HG03520 (cell line): ENCODE measurements around the gene CEMIP2.

ENCODE experiments used
- ATAC-seq: cut with Tn5 transposase; IDR thresholded peaks from one replicate; pipeline ENCODE4 v1.9.1; 2021; ENCODE audit warnings: mild to moderate bottlenecking, moderate library complexity; ENCODE audit not compliant: unreplicated experiment

Gene CEMIP2

DNA sequence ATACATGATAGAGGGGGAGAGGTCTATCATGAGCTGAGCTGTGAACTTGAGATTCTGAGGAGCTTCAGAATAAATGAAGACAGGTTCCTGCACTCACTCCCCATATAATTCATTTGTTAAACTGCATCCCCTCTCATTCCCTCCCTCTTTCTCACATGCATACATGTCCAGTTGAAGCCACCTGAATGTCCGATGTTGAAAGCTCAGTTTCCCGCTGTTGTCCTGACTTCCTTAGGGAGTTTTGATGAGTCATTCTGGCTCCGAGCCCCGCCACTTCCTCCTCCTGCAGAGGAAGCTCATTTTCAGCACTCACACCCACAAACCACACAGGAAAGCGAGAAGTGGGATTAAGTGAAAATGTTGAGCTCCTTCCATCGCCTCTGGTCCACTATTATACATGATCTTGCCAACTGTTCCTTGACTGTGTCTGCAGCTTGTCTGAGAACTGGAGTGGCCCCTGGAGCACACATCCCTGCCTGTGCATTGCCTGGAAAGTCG lies 121.2 kb downstream of the CEMIP2 start:
- no peak for ATAC-seq

DNA sequence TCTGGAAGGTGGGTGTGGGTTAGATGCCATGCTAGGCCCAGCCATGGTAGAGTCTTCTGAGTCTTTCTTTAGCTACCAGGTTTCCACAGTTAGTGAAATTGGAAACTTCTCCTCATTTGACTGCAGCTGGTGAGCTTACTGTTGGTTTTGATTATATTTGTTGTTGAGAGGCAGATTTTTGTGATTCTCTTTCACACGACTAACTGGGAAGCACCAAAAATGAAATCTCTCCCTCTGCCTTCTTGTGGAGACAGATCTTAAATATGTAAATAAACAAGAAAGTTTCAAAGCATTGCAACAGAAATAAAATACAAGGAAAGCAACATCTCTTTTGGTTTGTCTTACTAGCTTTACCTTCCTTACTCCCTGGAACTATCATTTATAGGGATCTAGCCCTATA lies 122.2 kb downstream of the CEMIP2 start:
- ATAC-seq, result no peak

DNA sequence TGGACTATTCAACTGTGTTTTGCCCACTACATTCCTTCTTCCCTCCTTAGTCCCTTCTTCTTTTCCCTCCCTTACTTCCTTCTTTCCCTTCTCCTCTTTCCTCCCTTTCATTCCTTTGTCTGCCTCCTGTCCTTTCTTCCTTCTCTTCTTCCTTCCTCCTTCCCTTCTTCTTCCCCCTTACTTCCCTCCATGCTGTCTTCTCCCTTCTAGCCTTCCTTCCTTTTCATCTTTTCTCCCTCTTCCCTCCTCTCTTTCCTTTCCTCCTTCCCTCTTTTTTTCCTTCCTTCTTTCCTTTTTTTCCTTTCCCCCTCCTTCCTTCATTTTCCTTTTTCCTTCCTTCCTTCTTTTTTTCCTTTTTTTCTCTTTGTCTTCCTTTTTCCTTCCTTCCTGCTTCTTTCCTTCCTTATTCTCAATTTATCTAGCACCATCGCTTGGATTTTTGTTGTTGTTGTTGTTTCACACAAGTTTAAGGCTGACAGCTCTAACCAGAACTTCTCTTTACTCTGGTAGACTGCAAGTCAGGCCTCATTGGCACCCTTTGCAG lies 123.4 kb downstream of the CEMIP2 start:
- no peak for ATAC-seq

DNA sequence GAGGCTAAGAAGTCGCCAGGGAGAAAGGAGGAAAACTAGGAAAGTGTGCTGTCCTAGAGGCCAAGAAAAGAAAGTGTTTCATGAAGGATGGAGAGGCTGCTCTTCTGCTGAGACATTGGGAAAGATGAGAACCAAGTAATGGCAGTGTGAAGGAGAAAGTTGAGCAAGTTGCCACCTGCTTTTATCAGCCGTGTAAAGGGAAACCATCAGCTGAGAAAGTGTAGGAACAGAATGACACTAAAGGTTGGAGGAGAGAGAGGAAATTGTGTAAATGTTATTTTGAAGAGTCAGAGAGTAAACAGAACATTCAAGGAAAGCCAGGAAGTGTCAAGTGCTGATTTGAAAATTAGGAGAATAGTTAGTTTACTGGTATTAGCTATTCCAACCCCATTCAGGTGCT lies 125.0 kb downstream of the CEMIP2 start:
- no peak for ATAC-seq

DNA sequence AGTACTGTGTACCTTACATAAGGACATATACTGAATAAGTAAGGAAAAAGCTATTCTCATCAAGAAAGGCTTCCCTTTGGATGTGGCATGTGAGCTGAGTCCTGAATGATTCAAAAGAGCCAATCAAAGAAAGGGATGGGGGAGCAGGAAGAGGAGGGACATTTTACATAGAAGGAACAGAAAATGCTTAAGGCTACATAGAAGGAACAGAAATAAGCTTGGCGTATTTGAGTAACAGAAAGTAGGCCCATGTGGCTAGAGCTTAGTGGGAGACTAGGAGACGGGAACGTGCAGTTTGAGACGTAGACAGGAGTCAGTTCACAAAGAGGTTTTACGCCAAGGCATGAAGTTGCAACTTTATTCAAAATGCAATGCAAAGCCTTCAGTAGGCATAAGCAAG lies 126.3 kb downstream of the CEMIP2 start:
- no peak for ATAC-seq

DNA sequence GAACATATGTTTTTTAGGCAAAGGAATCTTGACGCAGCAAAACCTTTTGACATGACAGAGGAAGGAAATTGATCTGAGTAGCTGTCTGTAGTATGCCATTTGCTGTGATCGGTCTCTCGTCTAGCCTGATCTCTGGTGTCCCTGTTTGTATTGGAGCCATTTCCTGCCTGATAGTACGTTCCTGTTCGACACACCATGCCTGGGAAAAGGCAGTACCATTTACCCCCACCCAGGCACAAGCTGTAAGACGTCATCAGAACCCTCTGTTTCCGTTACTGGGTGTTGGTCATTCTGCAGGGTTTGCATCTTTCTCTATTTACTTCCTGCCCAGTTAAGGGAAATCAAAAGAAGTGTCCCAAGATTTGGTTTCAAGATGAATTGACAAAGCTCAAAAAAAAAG lies 129.7 kb downstream of the CEMIP2 start:
- no peak for ATAC-seq

DNA sequence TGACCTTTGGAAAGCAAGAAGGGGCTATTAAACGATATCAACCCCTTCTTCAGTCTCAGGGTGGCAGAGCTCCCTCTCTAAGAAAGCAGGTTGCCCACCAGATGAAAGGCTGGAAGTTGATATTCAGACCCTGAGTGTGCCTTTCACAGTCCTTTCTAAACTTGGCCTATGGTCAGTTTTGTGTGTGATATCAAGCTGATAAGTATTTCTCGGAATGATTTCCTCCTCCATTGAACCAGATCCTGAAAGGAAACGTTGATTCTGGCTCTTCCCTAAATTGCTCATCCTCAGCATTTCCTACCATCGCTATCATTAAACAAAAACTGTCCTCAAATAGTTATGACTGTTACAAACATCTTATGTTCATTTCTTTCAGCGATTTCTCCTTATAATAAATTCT lies 130.4 kb downstream of the CEMIP2 start:
- ATAC-seq, result no peak

DNA sequence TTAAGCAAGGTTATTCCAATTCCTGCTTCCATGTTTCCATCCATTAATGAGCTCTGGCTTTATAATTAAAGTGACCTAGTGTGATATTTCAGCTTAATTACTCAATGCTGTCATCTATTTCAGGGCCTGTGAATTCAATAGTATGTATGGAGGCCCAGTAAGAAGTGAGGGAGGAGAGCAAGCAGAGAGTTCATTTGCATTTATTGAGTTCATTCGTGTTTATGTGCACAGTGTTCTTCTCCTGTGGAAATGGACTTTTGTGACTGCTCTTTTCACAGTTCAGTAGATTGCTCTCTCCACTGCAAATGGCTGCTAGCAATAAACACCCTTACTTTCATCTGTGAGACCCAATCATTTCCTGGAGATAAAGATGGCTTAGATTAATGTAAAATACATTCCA lies 130.9 kb downstream of the CEMIP2 start:
- ATAC-seq, result no peak

DNA sequence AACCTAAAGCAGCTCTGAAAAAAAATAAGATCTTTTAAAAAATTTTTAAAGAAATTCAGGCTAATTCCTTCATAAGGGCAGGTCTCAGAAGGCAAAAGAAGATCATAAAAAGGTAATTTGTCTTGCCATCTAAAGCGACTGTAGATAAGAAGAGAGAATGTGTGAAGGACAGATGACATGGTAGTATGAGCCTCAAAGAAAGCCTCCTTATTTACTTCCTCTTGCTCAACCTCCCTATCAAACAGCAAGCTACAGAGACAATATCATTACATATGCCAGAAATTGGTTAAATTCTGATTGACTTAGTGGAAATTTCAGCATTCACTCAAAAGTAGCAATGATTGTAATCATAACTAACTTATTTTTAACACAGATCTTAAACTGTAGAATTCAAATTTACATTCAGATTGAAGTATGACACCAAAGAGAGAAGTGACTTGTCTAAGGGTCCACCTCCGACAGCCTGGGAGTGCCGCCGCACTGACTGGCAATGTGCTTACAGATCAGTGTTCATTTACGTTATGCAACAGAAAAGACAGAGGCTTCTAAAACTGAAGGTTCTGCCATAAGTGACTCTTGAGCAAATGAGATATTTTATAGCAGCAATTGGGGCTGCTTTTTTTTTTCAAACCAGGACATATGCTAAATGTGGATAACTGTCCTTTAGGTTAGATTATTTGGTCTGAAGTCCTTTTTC lies 132.0 kb downstream of the CEMIP2 start:
- ATAC-seq, result no peak

DNA sequence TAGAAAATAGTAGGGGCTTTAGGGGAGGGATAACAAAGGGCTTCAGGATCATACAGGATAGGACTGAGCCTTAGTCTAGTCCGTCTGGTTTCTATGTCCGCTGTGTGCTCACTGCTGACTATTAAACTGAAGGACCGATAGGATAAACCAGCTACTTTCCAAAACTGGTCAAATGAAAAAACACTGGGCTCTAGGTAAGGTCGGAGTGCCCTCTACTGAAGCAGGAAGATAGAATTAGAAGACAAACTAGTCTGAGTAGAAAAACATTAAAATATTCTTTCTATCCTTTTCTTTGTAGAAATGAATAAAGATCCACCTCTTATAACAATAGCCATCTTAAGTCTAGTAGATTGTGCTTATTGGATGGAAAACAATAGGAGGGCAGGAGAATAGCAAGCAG lies 133.6 kb downstream of the CEMIP2 start:
- ATAC-seq, result no peak
